ENCODE measurements around the gene FTHL17.

The FTHL17 gene

GRCh38 chrX:31053621-31054020 lies 18.2 kb downstream of the FTHL17 start:
- Histone ChIP-seq H3K36me3 (ENCODE audit: control insufficient read depth in 5 of 5, insufficient read depth in 5 of 5, low read length in 5 of 5) (no peaks in the 10 kb centered on the region), H3K9me3 (ENCODE audit: control insufficient read depth in 5 of 5, low read length in 5 of 5) (no peaks in the 10 kb centered on the region), H3K27ac (ENCODE audit: low read depth, low read length) (no peak overlapping the region), H3K4me3 (ENCODE audit: low read depth in 1 of 5, low read length in 5 of 5) (no peak overlapping the region), H3K4me1 (ENCODE audit: control insufficient read depth in 5 of 5, insufficient read depth in 5 of 5, low read length in 5 of 5) (no peaks in the 10 kb centered on the region), H3K27me3 (ENCODE audit: control insufficient read depth in 5 of 5, insufficient read depth in 4 of 5, low read length in 5 of 5) (no peaks in the 10 kb centered on the region), H3K9ac (ENCODE audit: low read length in 5 of 5) (no peak overlapping the region)

GRCh38 chrX:31039327-31039711 lies 32.5 kb downstream of the FTHL17 start:
- peaks cover 0 to 4% (median 0%) of the 10 kb centered on the region in 5 donors for H3K4me1 ChIP-seq (ENCODE audit: control insufficient read depth in 5 of 5, insufficient read depth in 5 of 5, low read length in 5 of 5)
- no peak overlapping the region for H3K4me3 ChIP-seq (ENCODE audit: low read depth in 1 of 5, low read length in 5 of 5)
- H3K27ac ChIP-seq (ENCODE audit: low read depth, low read length) = no peak overlapping the region
- H3K9me3 ChIP-seq (ENCODE audit: control insufficient read depth in 5 of 5, low read length in 5 of 5) = no peaks in the 10 kb centered on the region
- H3K27me3 ChIP-seq (ENCODE audit: control insufficient read depth in 5 of 5, insufficient read depth in 4 of 5, low read length in 5 of 5) = peaks cover 0 to 6% (median 0%) of the 10 kb centered on the region in 5 donors
- no peaks in the 10 kb centered on the region for H3K36me3 ChIP-seq (ENCODE audit: control insufficient read depth in 5 of 5, insufficient read depth in 5 of 5, low read length in 5 of 5)
- H3K9ac ChIP-seq (ENCODE audit: low read length in 5 of 5) = no peak overlapping the region

GRCh38 chrX:31038575-31039326 lies 33.1 kb downstream of the FTHL17 start:
- Histone ChIP-seq H3K36me3 (ENCODE audit: control insufficient read depth in 5 of 5, insufficient read depth in 5 of 5, low read length in 5 of 5) (no peaks in the 10 kb centered on the region), H3K4me1 (ENCODE audit: control insufficient read depth in 5 of 5, insufficient read depth in 5 of 5, low read length in 5 of 5) (peaks cover 0 to 4% (median 0%) of the 10 kb centered on the region in 5 donors), H3K4me3 (ENCODE audit: low read depth in 1 of 5, low read length in 5 of 5) (no peak overlapping the region), H3K27me3 (ENCODE audit: control insufficient read depth in 5 of 5, insufficient read depth in 4 of 5, low read length in 5 of 5) (peaks cover 0 to 6% (median 0%) of the 10 kb centered on the region in 5 donors), H3K9me3 (ENCODE audit: control insufficient read depth in 5 of 5, low read length in 5 of 5) (no peaks in the 10 kb centered on the region), H3K27ac (ENCODE audit: low read depth, low read length) (no peak overlapping the region), H3K9ac (ENCODE audit: low read length in 5 of 5) (no peak overlapping the region)

DNA sequence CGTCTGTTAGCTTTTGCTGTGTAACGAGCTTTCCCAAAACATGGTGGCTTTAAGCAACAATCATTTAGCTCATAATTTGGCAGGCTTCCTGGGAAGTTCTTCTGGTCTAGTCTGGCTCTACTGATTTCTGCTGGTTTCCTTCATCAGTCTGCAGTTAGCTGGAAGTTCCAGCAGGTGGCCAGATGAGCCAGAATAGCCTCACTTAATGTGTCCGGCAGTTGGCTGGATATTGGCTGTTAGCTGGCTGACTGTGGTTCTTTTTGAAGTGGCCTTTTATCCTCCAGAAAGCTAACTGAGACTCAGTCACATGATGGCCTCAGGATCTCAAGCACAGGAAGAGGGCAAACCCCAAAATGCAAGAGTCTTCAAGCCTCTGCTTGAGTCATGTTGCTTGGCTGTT lies 34.9 kb downstream of the FTHL17 start:
- H3K9me3 ChIP-seq (ENCODE audit: control insufficient read depth in 5 of 5, low read length in 5 of 5) = no peaks in the 10 kb centered on the region
- H3K4me1 ChIP-seq (ENCODE audit: control insufficient read depth in 5 of 5, insufficient read depth in 5 of 5, low read length in 5 of 5) = peaks cover 0 to 4% (median 0%) of the 10 kb centered on the region in 5 donors
- H3K27me3 ChIP-seq (ENCODE audit: control insufficient read depth in 5 of 5, insufficient read depth in 4 of 5, low read length in 5 of 5) = peaks cover 0 to 6% (median 2%) of the 10 kb centered on the region in 5 donors
- no peak overlapping the region for H3K27ac ChIP-seq (ENCODE audit: low read depth, low read length)
- no peak overlapping the region for H3K9ac ChIP-seq (ENCODE audit: low read length in 5 of 5)
- H3K4me3 ChIP-seq (ENCODE audit: low read depth in 1 of 5, low read length in 5 of 5) = no peak overlapping the region
- no peaks in the 10 kb centered on the region for H3K36me3 ChIP-seq (ENCODE audit: control insufficient read depth in 5 of 5, insufficient read depth in 5 of 5, low read length in 5 of 5)

- no peak overlapping the region for H3K27ac ChIP-seq (ENCODE audit: low read depth, low read length)
- H3K9me3 ChIP-seq (ENCODE audit: control insufficient read depth in 5 of 5, low read length in 5 of 5) = peaks cover 0 to 3% (median 0%) of the 10 kb centered on the region in 5 donors
- no peaks in the 10 kb centered on the region for H3K36me3 ChIP-seq (ENCODE audit: control insufficient read depth in 5 of 5, insufficient read depth in 5 of 5, low read length in 5 of 5)
- no peak overlapping the region for H3K4me3 ChIP-seq (ENCODE audit: low read depth in 1 of 5, low read length in 5 of 5)
- no peak overlapping the region for H3K9ac ChIP-seq (ENCODE audit: low read length in 5 of 5)
- H3K27me3 ChIP-seq (ENCODE audit: control insufficient read depth in 5 of 5, insufficient read depth in 4 of 5, low read length in 5 of 5) = peaks cover 0 to 10% (median 9%) of the 10 kb centered on the region in 5 donors
- H3K4me1 ChIP-seq (ENCODE audit: control insufficient read depth in 5 of 5, insufficient read depth in 5 of 5, low read length in 5 of 5) = no peaks in the 10 kb centered on the region
Measured at GRCh38 chrX:31027351-31027750, 44.5 kb downstream of the FTHL17 start.

- Histone ChIP-seq H3K4me3 (ENCODE audit: low read depth in 1 of 5, low read length in 5 of 5) (no peak overlapping the region), H3K9me3 (ENCODE audit: control insufficient read depth in 5 of 5, low read length in 5 of 5) (peaks cover 0 to 18% (median 9%) of the 10 kb centered on the region in 5 donors), H3K27ac (ENCODE audit: low read depth, low read length) (no peak overlapping the region), H3K9ac (ENCODE audit: low read length in 5 of 5) (no peak overlapping the region), H3K4me1 (ENCODE audit: control insufficient read depth in 5 of 5, insufficient read depth in 5 of 5, low read length in 5 of 5) (no peaks in the 10 kb centered on the region), H3K36me3 (ENCODE audit: control insufficient read depth in 5 of 5, insufficient read depth in 5 of 5, low read length in 5 of 5) (no peaks in the 10 kb centered on the region), H3K27me3 (ENCODE audit: control insufficient read depth in 5 of 5, insufficient read depth in 4 of 5, low read length in 5 of 5) (peaks cover 0 to 9% (median 7%) of the 10 kb centered on the region in 5 donors)
Measured at GRCh38 chrX:31024866-31025265, 47.0 kb downstream of the FTHL17 start.

- no peak overlapping the region for H3K4me3 ChIP-seq (ENCODE audit: low read depth in 1 of 5, low read length in 5 of 5)
- H3K4me1 ChIP-seq (ENCODE audit: control insufficient read depth in 5 of 5, insufficient read depth in 5 of 5, low read length in 5 of 5) = no peaks in the 10 kb centered on the region
- no peak overlapping the region for H3K9ac ChIP-seq (ENCODE audit: low read length in 5 of 5)
- H3K27me3 ChIP-seq (ENCODE audit: control insufficient read depth in 5 of 5, insufficient read depth in 4 of 5, low read length in 5 of 5) = peaks cover 0 to 3% (median 0%) of the 10 kb centered on the region in 5 donors
- peaks cover 0 to 23% (median 9%) of the 10 kb centered on the region in 5 donors for H3K9me3 ChIP-seq (ENCODE audit: control insufficient read depth in 5 of 5, low read length in 5 of 5)
- H3K36me3 ChIP-seq (ENCODE audit: control insufficient read depth in 5 of 5, insufficient read depth in 5 of 5, low read length in 5 of 5) = no peaks in the 10 kb centered on the region
- H3K27ac ChIP-seq (ENCODE audit: low read depth, low read length) = no peak overlapping the region
Measured at GRCh38 chrX:31021537-31021936, 50.3 kb downstream of the FTHL17 start.

Data from subcutaneous abdominal adipose tissue (tissue), 5 donors.